ENCODE data around the gene PAX8.

DNA sequence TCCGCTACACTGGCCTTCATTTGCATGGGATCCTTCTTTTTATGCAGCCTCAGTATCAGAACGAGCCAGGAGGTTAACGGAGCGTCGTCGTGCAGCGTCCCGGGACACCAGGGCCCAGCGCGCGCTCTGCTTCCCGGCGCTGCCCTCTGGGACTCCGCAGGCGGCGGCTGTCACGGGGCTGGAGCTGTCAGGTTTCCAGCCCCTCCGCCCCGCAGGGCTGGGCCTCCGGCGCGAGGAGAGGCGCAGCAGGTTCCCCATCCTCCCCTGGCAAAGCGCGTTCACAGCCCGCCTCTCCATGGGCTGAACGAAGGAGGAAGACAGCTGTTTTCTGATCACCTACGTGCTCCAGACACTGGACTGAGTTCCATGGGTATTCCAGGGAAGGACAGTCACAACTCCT lies 12.5 kb upstream of the PAX8 start:
- TF ChIP-seq EZH2 (IDR thresholded peaks at IDR 0.05) (no peak), POLR2AphosphoS5 (IDR thresholded peaks at IDR 0.05; ENCODE audit: borderline replicate concordance, low read depth, low read length) (no peak), FOXP2 (optimal IDR thresholded peaks at IDR 0.05; ENCODE audit: control extremely low read depth, extremely low read length, insufficient read depth) (no peak)

All from SK-N-MC (cell line).